ENCODE data around the gene PEPD. TPM values are rescaled to one million over a fixed set of nuclear protein-coding genes. Genes with fewer than 3 reads are reported as not detected.

The PEPD gene
- total RNA-seq, 1 donor from 2014 or later = 39.2 TPM

GRCh38 chr19:33472691-33473652, 48.6 kb downstream of the PEPD start:
- Mint-ChIP-seq H3K27ac (no peak overlapping the region), H3K4me3 (ENCODE audit: low read depth) (no peak overlapping the region), H3K27me3 (no peaks in the 10 kb centered on the region), H3K4me1 (ENCODE audit: low read depth) (no peaks in the 10 kb centered on the region), H3K36me3 (ENCODE audit: insufficient read depth) (peaks cover 9% of the 10 kb centered on the region), H3K9me3 (ENCODE audit: low read depth) (no peaks in the 10 kb centered on the region)
- no peak for DNase-seq (ENCODE audit: low spot score, unreplicated experiment)
- no peak for TF ChIP-seq CTCF (IDR thresholded peaks at IDR 0.05; ENCODE audit: unreplicated experiment)

- H3K27me3 Mint-ChIP-seq = no peaks in the 10 kb centered on the region
- no peak for TF ChIP-seq CTCF (IDR thresholded peaks at IDR 0.05; ENCODE audit: unreplicated experiment)
- H3K4me3 Mint-ChIP-seq (ENCODE audit: low read depth) = no peak overlapping the region
- DNase-seq (ENCODE audit: low spot score, unreplicated experiment) = no peak
- H3K36me3 Mint-ChIP-seq (ENCODE audit: insufficient read depth) = peaks cover 4% of the 10 kb centered on the region
- H3K4me1 Mint-ChIP-seq (ENCODE audit: low read depth) = no peaks in the 10 kb centered on the region
- H3K9me3 Mint-ChIP-seq (ENCODE audit: low read depth) = no peaks in the 10 kb centered on the region
- H3K27ac Mint-ChIP-seq = no peak overlapping the region
These were observed 49.4 kb downstream of the PEPD start for GRCh38 chr19:33472226-33472625.

GRCh38 chr19:33471111-33471996, 50.2 kb downstream of the PEPD start:
- TF ChIP-seq CTCF (IDR thresholded peaks at IDR 0.05; ENCODE audit: unreplicated experiment) = no peak
- Mint-ChIP-seq H3K36me3 (ENCODE audit: insufficient read depth) (no peaks in the 10 kb centered on the region), H3K4me1 (ENCODE audit: low read depth) (no peaks in the 10 kb centered on the region), H3K27ac (no peak overlapping the region), H3K9me3 (ENCODE audit: low read depth) (no peaks in the 10 kb centered on the region), H3K27me3 (no peaks in the 10 kb centered on the region), H3K4me3 (ENCODE audit: low read depth) (no peak overlapping the region)
- DNase-seq (ENCODE audit: low spot score, unreplicated experiment) = no peak

GRCh38 chr19:33470686-33471085, 50.9 kb downstream of the PEPD start:
- no peak for TF ChIP-seq CTCF (IDR thresholded peaks at IDR 0.05; ENCODE audit: unreplicated experiment)

GRCh38 chr19:33470040-33470330, 51.6 kb downstream of the PEPD start:
- no peak for DNase-seq (ENCODE audit: low spot score, unreplicated experiment)
- Mint-ChIP-seq H3K4me1 (ENCODE audit: low read depth) (no peaks in the 10 kb centered on the region), H3K9me3 (ENCODE audit: low read depth) (no peaks in the 10 kb centered on the region), H3K36me3 (ENCODE audit: insufficient read depth) (no peaks in the 10 kb centered on the region), H3K4me3 (ENCODE audit: low read depth) (no peak overlapping the region), H3K27ac (no peak overlapping the region), H3K27me3 (no peaks in the 10 kb centered on the region)
- no peak for TF ChIP-seq CTCF (IDR thresholded peaks at IDR 0.05; ENCODE audit: unreplicated experiment)

More at GRCh38 chr19:33470686-33471085, 50.9 kb downstream of the PEPD start:
- Mint-ChIP-seq H3K36me3 (ENCODE audit: insufficient read depth) (no peaks in the 10 kb centered on the region), H3K4me1 (ENCODE audit: low read depth) (no peaks in the 10 kb centered on the region), H3K27ac (no peak overlapping the region), H3K4me3 (ENCODE audit: low read depth) (no peak overlapping the region), H3K9me3 (ENCODE audit: low read depth) (no peaks in the 10 kb centered on the region), H3K27me3 (no peaks in the 10 kb centered on the region)
- no peak for DNase-seq (ENCODE audit: low spot score, unreplicated experiment)

Data from progenitor cell of endocrine pancreas (in vitro differentiated cells).